Peyer's patch (tissue), 4 donors: ENCODE data around the gene HUS1. TPM values are rescaled to one million over a fixed set of nuclear protein-coding genes. Genes with fewer than 3 reads are reported as not detected.
A peak's percentile ranks its signal among the peaks of the same experiment; 100 is the strongest.

ENCODE experiments used
- DNase-seq, 3 donors: peaks; one replicate each; pipeline ENCODE4 v3.0.0-alpha.2; 2017 to 2019
- H3K27ac ChIP-seq, 4 donors: fragments of 200-600 bp; sonication (generic); one replicate each; pipeline ENCODE4 v1.5.1; 2016 to 2019
- H3K27me3 ChIP-seq, 2 donors: fragments of 200-600 bp; sonication (generic); one replicate each; pipeline ENCODE4 v1.5.1; 2019
- H3K36me3 ChIP-seq, 3 donors: fragments of 200-600 bp; sonication (generic); one replicate each; pipeline ENCODE4 v1.5.1; 2016 to 2019
- H3K4me1 ChIP-seq, 4 donors: fragments of 200-600 bp; sonication (generic); one replicate each; pipeline ENCODE4 v1.5.1; 2016 to 2019
- H3K4me3 ChIP-seq, 4 donors: fragments of 200-600 bp; sonication (generic); 1 replicate in 3 of 4; 2 replicates in 1 of 4; pipeline ENCODE4 v1.5.1; 2016 to 2019; ENCODE audit warnings: mild to moderate bottlenecking in 1 of 4
- H3K9me3 ChIP-seq, 4 donors: fragments of 200-600 bp; sonication (generic); one replicate each; pipeline ENCODE4 v1.5.1; 2016 to 2019; ENCODE audit warnings: mild to moderate bottlenecking in 1 of 4
- POLR2A ChIP-seq, 2 donors: fragments of 450-650 bp; IDR thresholded peaks; one replicate each; pipeline ENCODE4 v1.5.1; 2017; ENCODE audit warnings: antibody characterized with exemption in 2 of 2, mild to moderate bottlenecking in 2 of 2, moderate library complexity in 2 of 2
- total RNA-seq, 4 donors: library from RNA; depleted of rRNA; stranded (reverse); fragments of >200 nt; gene quantifications; one replicate each; pipeline ENCODE4 v1.1.0, GENCODE V29; 2016
- TF ChIP-seq, protein P1 (sequence below), 6 experiments: fragments of 450-650 bp in 4 of 6; fragments of 200-600 bp in 2 of 6; sonication (generic) in 1 of 6; IDR thresholded peaks; one replicate each; pipeline ENCODE4 v1.5.1; 2017 to 2019; ENCODE audit warnings: antibody characterized with exemption in 6 of 6, mild to moderate bottlenecking in 3 of 6, moderate library complexity in 1 of 6

The HUS1 gene
- total RNA-seq, 4 donors from 2014 or later = 33.6 to 63.4 (median 53.4) TPM

DNA sequence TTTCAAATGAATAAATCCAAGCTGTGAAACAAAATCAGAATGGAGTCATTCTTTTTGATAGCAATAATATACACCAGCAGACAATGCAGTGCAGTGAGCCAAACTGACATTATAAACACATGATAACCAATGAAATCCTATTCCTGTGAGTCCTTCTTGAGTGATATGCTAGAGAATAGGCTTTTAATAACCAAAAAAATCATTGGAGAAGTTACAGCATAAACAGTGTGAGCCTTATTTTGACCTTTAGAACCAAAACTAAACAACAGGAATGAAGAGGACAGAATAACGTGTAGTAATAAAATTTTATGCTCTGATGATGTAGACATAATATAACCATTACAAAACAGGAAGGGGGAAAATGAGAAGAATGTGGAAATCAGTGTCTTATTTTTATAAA, 8.7 kb downstream of the HUS1 start:
- DNase-seq = no peak
- Histone ChIP-seq H3K27ac (peak overlapping the region in 3 of 4 donors; percentile 44 to 81 (median 67)), H3K27me3 (no peaks in the 10 kb centered on the region), H3K9me3 (no peaks in the 10 kb centered on the region), H3K36me3 (peaks cover 0 to 61% (median 0%) of the 10 kb centered on the region in 3 donors), H3K4me1 (peaks cover 0 to 15% (median 3%) of the 10 kb centered on the region in 4 donors), H3K4me3 (peak overlapping the region in 2 of 4 donors; percentile 3 to 15)
- no peak for TF ChIP-seq POLR2A (IDR thresholded peaks at IDR 0.05)
- TF ChIP-seq, protein P1, sequence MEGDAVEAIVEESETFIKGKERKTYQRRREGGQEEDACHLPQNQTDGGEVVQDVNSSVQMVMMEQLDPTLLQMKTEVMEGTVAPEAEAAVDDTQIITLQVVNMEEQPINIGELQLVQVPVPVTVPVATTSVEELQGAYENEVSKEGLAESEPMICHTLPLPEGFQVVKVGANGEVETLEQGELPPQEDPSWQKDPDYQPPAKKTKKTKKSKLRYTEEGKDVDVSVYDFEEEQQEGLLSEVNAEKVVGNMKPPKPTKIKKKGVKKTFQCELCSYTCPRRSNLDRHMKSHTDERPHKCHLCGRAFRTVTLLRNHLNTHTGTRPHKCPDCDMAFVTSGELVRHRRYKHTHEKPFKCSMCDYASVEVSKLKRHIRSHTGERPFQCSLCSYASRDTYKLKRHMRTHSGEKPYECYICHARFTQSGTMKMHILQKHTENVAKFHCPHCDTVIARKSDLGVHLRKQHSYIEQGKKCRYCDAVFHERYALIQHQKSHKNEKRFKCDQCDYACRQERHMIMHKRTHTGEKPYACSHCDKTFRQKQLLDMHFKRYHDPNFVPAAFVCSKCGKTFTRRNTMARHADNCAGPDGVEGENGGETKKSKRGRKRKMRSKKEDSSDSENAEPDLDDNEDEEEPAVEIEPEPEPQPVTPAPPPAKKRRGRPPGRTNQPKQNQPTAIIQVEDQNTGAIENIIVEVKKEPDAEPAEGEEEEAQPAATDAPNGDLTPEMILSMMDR (IDR thresholded peaks at IDR 0.05) = no peak

GRCh38 chr7:47968847-47969774, 10.3 kb downstream of the HUS1 start:
- no peak for TF ChIP-seq POLR2A (IDR thresholded peaks at IDR 0.05)
- TF ChIP-seq, protein P1 (IDR thresholded peaks at IDR 0.05) = peak; percentile 35 to 77 (median 68)
- Histone ChIP-seq H3K36me3 (peaks cover 0 to 61% (median 6%) of the 10 kb centered on the region in 3 donors), H3K9me3 (no peaks in the 10 kb centered on the region), H3K4me1 (peaks cover 0 to 15% (median 3%) of the 10 kb centered on the region in 4 donors), H3K27me3 (no peaks in the 10 kb centered on the region), H3K27ac (no peak overlapping the region), H3K4me3 (no peak overlapping the region)
- DNase-seq = peak; percentile 57 to 78 (median 69)

DNA sequence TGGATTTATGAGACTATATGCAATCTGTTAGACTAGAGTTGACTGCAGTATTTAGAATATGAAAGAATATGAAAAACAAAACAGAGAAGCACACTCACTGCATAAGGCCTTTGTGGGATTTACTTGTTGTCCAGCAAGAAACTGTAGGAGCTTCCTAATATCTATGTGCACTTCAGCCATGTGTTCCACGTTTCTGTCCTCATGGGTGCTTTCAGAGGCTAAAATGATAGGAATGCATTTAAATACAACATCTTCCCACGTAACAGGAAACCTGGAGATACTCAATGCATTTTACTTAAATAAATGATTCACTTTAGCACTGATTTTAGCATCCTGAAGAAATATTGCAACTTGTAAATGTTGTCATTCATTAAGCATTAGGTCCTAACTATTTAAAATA, 11.7 kb downstream of the HUS1 start:
- TF ChIP-seq, protein P1 (IDR thresholded peaks at IDR 0.05) = no peak
- no peak for TF ChIP-seq POLR2A (IDR thresholded peaks at IDR 0.05)

DNA sequence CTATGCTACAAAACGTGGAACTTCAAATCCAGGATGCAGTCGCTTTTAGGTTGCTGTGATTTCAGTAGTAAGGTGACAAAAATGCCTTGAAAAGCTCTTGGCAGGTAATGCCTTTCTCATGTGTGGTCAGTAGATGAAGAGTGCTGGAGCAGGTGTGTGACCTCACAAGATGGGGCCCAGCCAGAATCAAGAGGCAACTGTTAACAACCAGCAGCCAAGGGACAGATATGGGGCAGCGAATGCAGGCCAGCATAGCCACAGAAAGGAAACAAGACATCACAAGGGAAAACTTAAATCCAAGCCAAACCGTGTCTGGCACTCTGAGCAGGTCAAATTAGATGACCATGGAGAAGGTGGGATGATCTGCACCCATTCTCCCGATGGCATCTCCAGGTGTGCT, 12.3 kb downstream of the HUS1 start:
- no peaks in the 10 kb centered on the region for H3K9me3 ChIP-seq
- TF ChIP-seq POLR2A (IDR thresholded peaks at IDR 0.05) = no peak
- TF ChIP-seq, protein P1 (IDR thresholded peaks at IDR 0.05) = no peak
- no peaks in the 10 kb centered on the region for H3K27me3 ChIP-seq
- no peak overlapping the region for H3K4me3 ChIP-seq
- H3K4me1 ChIP-seq = peaks cover 0 to 15% (median 3%) of the 10 kb centered on the region in 4 donors
- H3K36me3 ChIP-seq = peaks cover 0 to 66% (median 6%) of the 10 kb centered on the region in 3 donors
- H3K27ac ChIP-seq = no peak overlapping the region
- no peak for DNase-seq

More for the DNA sequence above, 11.7 kb downstream of the HUS1 start:
- no peak for DNase-seq
- Histone ChIP-seq H3K4me3 (no peak overlapping the region), H3K36me3 (peaks cover 0 to 61% (median 6%) of the 10 kb centered on the region in 3 donors), H3K4me1 (peaks cover 0 to 15% (median 3%) of the 10 kb centered on the region in 4 donors), H3K27me3 (no peaks in the 10 kb centered on the region), H3K27ac (no peak overlapping the region), H3K9me3 (no peaks in the 10 kb centered on the region)

GRCh38 chr7:47965456-47965855, 14.0 kb downstream of the HUS1 start:
- Histone ChIP-seq H3K36me3 (peaks cover 0 to 80% (median 6%) of the 10 kb centered on the region in 3 donors), H3K9me3 (no peaks in the 10 kb centered on the region), H3K27me3 (no peaks in the 10 kb centered on the region), H3K4me3 (no peak overlapping the region), H3K27ac (no peak overlapping the region), H3K4me1 (peaks cover 0 to 8% (median 0%) of the 10 kb centered on the region in 4 donors)
- no peak for DNase-seq
- TF ChIP-seq, protein P1 (IDR thresholded peaks at IDR 0.05) = no peak
- no peak for TF ChIP-seq POLR2A (IDR thresholded peaks at IDR 0.05)
